ENCODE data around the gene HDHD2.

HDHD2 gene

DNA sequence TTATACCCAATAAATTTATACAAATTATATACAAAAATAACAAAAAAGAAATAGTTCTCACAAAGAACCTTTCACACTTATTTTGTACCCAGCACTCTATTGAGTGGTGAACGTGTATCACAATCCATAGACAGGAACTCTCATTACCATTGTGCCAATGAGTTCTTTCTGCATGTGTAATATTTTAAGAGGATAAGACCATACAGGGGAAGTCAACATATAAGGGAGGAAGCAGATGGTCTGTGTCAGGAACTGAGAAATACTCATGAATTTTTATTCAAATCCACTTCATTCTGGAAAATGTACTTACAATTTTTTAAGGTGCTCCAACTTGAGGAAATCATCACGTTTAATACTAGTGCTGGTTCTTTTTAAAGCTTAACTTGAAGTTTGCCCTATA is 87.8 kb downstream of the HDHD2 start:
- no peak for DNase-seq (ENCODE audit: low read depth in 2 of 2)

All from stimulated activated CD8-positive, alpha-beta memory T cell treated with anti-CD3 and anti-CD28 coated beads, Interleukin-2, amount 100 ng/mL, for 1 hour (primary cell).